ENCODE data around the gene ZC3H12A.

DNA sequence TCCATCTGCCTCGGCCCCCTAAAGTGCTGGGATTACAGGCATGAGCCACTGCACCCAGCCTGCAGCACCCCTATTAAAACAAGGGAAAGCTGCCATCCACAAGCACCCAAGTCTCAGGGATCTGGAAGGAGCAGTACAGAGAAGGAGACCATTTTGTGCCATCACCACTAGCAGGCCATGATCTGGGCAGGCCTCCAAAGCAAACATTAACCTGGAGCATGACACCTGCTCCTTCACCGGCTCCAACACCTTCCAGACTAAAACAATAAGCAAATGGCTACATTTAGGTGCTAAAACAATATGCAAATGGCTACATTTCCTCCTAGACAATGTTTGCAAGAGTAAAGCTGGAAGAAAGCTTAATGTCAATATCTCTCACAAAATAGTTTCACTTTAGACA lies 23.5 kb downstream of the ZC3H12A start:
- TF ChIP-seq, protein P1, sequence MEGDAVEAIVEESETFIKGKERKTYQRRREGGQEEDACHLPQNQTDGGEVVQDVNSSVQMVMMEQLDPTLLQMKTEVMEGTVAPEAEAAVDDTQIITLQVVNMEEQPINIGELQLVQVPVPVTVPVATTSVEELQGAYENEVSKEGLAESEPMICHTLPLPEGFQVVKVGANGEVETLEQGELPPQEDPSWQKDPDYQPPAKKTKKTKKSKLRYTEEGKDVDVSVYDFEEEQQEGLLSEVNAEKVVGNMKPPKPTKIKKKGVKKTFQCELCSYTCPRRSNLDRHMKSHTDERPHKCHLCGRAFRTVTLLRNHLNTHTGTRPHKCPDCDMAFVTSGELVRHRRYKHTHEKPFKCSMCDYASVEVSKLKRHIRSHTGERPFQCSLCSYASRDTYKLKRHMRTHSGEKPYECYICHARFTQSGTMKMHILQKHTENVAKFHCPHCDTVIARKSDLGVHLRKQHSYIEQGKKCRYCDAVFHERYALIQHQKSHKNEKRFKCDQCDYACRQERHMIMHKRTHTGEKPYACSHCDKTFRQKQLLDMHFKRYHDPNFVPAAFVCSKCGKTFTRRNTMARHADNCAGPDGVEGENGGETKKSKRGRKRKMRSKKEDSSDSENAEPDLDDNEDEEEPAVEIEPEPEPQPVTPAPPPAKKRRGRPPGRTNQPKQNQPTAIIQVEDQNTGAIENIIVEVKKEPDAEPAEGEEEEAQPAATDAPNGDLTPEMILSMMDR (IDR thresholded peaks at IDR 0.05), result no peak
- TF ChIP-seq POLR2A (IDR thresholded peaks at IDR 0.05), result no peak

Data from Peyer's patch (tissue), 4 donors.